ENCODE results near the gene ESF1. TPM values are rescaled to one million over a fixed set of nuclear protein-coding genes. Genes with fewer than 3 reads are reported as not detected.

Gene ESF1
- total RNA-seq, 2 experiments from 2014 or later: 10.1 to 13.5 TPM

DNA sequence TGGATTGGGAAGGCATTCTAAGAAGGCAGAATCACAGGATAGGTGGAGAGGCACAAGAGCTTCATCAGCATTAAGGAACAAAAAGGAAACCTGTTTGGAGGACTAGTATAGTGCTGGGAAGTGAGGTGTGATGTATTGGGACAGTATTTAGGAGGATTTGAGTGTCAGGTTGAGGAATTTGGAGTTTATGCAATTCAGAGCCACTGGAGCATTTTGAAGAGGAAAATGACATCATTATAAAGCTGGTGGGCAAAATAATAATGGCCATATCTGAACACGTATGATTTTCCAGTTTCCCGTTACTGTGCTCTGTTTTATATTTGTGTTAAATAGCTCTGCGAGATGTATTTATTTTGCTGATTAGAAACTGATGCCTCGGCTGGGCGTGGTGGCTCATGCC is 14.3 kb upstream of the ESF1 start:
- no peaks in the 10 kb centered on the region for H3K4me1 ChIP-seq (ENCODE audit: insufficient read depth, low read length, poor library complexity, severe bottlenecking)
- intact Hi-C loops (cut with micrococcal nuclease; ENCODE audit: unreplicated experiment): no loop called here
- CTCF ChIA-PET (ENCODE audit: unreplicated experiment): no interaction called here
- POLR2A ChIA-PET: interaction anchor here (1.2 to 2.6 kb wide), 2 partner anchors 9 to 13 kb away, joined by 3 to 10 read pairs; partner anchors contain the start of genes ESF1 and NDUFAF5
- BruUV-seq (replicated peaks): no TSS peak
- peaks cover 97% of the 10 kb centered on the region for H3K36me3 ChIP-seq (ENCODE audit: insufficient read depth, low read length)
- DNase-seq (ENCODE audit: low spot score): no peak
- no peaks in the 10 kb centered on the region for H3K9me2 ChIP-seq (ENCODE audit: insufficient read depth, low read length)
- 0 out of 2 replicates have a peak, but pooled peaks cover 3% of the 10 kb centered on the region for H4K20me1 ChIP-seq (ENCODE audit: insufficient read depth, low read length)
- H3K27ac ChIP-seq (ENCODE audit: low read depth, low read length, poor library complexity, severe bottlenecking): no peak overlapping the region
- H3K4me3 ChIP-seq (ENCODE audit: low read depth, low read length, poor library complexity, severe bottlenecking): no peak overlapping the region
- H3K79me2 ChIP-seq (ENCODE audit: insufficient read depth, low read depth, low read length): no peaks in the 10 kb centered on the region
- H3K9me3 ChIP-seq (ENCODE audit: low read length): no peaks in the 10 kb centered on the region
- no peak overlapping the region for H3K4me2 ChIP-seq (ENCODE audit: low read length)
- H2AFZ ChIP-seq (ENCODE audit: low read length): no peak overlapping the region
- TF ChIP-seq, protein P1, sequence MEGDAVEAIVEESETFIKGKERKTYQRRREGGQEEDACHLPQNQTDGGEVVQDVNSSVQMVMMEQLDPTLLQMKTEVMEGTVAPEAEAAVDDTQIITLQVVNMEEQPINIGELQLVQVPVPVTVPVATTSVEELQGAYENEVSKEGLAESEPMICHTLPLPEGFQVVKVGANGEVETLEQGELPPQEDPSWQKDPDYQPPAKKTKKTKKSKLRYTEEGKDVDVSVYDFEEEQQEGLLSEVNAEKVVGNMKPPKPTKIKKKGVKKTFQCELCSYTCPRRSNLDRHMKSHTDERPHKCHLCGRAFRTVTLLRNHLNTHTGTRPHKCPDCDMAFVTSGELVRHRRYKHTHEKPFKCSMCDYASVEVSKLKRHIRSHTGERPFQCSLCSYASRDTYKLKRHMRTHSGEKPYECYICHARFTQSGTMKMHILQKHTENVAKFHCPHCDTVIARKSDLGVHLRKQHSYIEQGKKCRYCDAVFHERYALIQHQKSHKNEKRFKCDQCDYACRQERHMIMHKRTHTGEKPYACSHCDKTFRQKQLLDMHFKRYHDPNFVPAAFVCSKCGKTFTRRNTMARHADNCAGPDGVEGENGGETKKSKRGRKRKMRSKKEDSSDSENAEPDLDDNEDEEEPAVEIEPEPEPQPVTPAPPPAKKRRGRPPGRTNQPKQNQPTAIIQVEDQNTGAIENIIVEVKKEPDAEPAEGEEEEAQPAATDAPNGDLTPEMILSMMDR (conservative IDR thresholded peaks at IDR 0.05; ENCODE audit: low read length): no peak
- no peak for TF ChIP-seq EZH2phosphoT487 (IDR thresholded peaks at IDR 0.05; ENCODE audit: borderline replicate concordance, low read depth, low read length)

DNA sequence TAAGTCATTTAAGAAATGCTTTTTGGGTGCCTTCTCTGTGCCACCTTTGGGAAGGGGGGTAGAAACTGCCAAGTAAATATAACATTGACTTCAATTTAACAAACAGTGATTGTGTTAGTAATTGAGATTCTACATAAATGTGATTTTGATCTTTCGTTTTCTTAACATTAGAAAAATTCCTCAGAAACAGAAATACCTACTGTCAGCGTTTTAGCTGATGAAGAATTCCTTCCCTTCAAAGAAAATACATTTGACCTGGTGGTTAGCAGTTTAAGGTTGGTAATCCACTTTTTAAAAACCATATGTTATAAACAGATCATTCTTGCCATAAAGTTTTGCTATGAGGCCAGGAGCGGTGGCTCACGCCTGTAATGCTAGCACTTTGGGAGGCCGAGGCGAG is 9.9 kb upstream of the ESF1 start:
- Histone ChIP-seq H3K36me3 (ENCODE audit: insufficient read depth, low read length) (peaks cover 100% of the 10 kb centered on the region), H3K27ac (ENCODE audit: low read depth, low read length, poor library complexity, severe bottlenecking) (no peak overlapping the region), H3K9me2 (ENCODE audit: insufficient read depth, low read length) (no peaks in the 10 kb centered on the region), H3K9me3 (ENCODE audit: low read length) (no peaks in the 10 kb centered on the region), H3K4me1 (ENCODE audit: insufficient read depth, low read length, poor library complexity, severe bottlenecking) (no peaks in the 10 kb centered on the region), H2AFZ (ENCODE audit: low read length) (no peak overlapping the region), H3K79me2 (ENCODE audit: insufficient read depth, low read depth, low read length) (no peaks in the 10 kb centered on the region), H3K4me2 (ENCODE audit: low read length) (no peak overlapping the region), H4K20me1 (ENCODE audit: insufficient read depth, low read length) (0 out of 2 replicates have a peak, but pooled peaks cover 3% of the 10 kb centered on the region), H3K4me3 (ENCODE audit: low read depth, low read length, poor library complexity, severe bottlenecking) (no peak overlapping the region)
- intact Hi-C loops (cut with micrococcal nuclease; ENCODE audit: unreplicated experiment): no loop called here
- ChIA-PET CTCF (ENCODE audit: unreplicated experiment) (no interaction called here), POLR2A (interaction anchor here (1.2 kb wide), 1 partner anchor 10 kb away, joined by 4 read pairs; the partner anchor contains the start of genes ESF1 and NDUFAF5)
- no peak for DNase-seq (ENCODE audit: low spot score)
- BruUV-seq (replicated peaks): no TSS peak
- no peak for TF ChIP-seq EZH2phosphoT487 (IDR thresholded peaks at IDR 0.05; ENCODE audit: borderline replicate concordance, low read depth, low read length)
- TF ChIP-seq, protein P1 (conservative IDR thresholded peaks at IDR 0.05; ENCODE audit: low read length): no peak

DNA sequence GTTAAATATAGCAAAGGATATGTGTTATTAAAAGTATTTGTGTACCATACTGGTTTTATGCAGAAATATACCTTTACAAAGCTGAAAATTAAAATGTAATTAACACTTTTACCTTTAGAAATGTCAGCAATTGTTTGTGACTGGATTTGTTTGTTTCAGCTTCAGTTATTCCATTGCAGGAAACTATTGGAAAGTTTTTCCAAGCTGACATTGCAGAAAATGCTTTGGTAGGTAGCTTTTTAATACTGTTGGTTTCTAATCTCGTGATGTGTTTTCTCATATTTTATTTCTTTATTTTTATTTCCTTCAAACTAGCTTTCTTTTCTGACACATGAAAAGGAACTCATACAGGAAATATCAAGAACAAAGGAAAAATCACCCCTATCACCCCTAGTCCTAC is 8.3 kb upstream of the ESF1 start:
- CTCF ChIA-PET (ENCODE audit: unreplicated experiment): no interaction called here

More for the DNA sequence above, 8.3 kb upstream of the ESF1 start:
- H3K27ac ChIP-seq (ENCODE audit: low read depth, low read length, poor library complexity, severe bottlenecking): no peak overlapping the region
- POLR2A ChIA-PET: interaction anchor here (0.7 to 1.0 kb wide), 2 partner anchors 11 to 34 kb away, joined by 3 to 4 read pairs; no protein-coding TSS in a partner anchor
- H3K79me2 ChIP-seq (ENCODE audit: insufficient read depth, low read depth, low read length): peaks cover 11% of the 10 kb centered on the region; the same call in 1 of the 2 replicates
- BruUV-seq (replicated peaks): no TSS peak
- no peak overlapping the region for H2AFZ ChIP-seq (ENCODE audit: low read length)
- H3K9me3 ChIP-seq (ENCODE audit: low read length): no peaks in the 10 kb centered on the region
- peaks cover 98% of the 10 kb centered on the region for H3K36me3 ChIP-seq (ENCODE audit: insufficient read depth, low read length)
- H3K4me1 ChIP-seq (ENCODE audit: insufficient read depth, low read length, poor library complexity, severe bottlenecking): peaks cover 4% of the 10 kb centered on the region
- 0 out of 2 replicates have a peak, but pooled peaks cover 3% of the 10 kb centered on the region for H4K20me1 ChIP-seq (ENCODE audit: insufficient read depth, low read length)
- intact Hi-C loops (cut with micrococcal nuclease; ENCODE audit: unreplicated experiment): no loop called here
- no peak for DNase-seq (ENCODE audit: low spot score)
- H3K4me3 ChIP-seq (ENCODE audit: low read depth, low read length, poor library complexity, severe bottlenecking): no peak overlapping the region
- H3K4me2 ChIP-seq (ENCODE audit: low read length): no peak overlapping the region
- no peaks in the 10 kb centered on the region for H3K9me2 ChIP-seq (ENCODE audit: insufficient read depth, low read length)
- TF ChIP-seq EZH2phosphoT487 (IDR thresholded peaks at IDR 0.05; ENCODE audit: borderline replicate concordance, low read depth, low read length): no peak
- TF ChIP-seq, protein P1 (conservative IDR thresholded peaks at IDR 0.05; ENCODE audit: low read length): no peak
